Fibroblast of lung (primary cell): ENCODE data around the gene CHD2. TPM values are rescaled to one million over a fixed set of nuclear protein-coding genes. Genes with fewer than 3 reads are reported as not detected.

ENCODE experiments used
- DNase-seq, 2 donors: peaks; one replicate each; pipeline versions ENCODE4 v3.0.0 to v3.0.0-alpha.2; 2010; ENCODE audit warnings: low read depth in 2 of 2
- H2AFZ ChIP-seq: 2 replicates; pipeline ENCODE4 v1.5.1; 2012; ENCODE audit warnings: low read length, control low read depth, inconsistent platforms
- H3K27ac ChIP-seq: 2 replicates; pipeline ENCODE4 v1.5.1; 2011; ENCODE audit warnings: low read length, control low read depth; ENCODE audit not compliant: insufficient read depth
- H3K27me3 ChIP-seq: 2 replicates; pipeline ENCODE4 v1.5.1; 2011; ENCODE audit warnings: mild to moderate bottlenecking, low read length; ENCODE audit not compliant: control insufficient read depth, insufficient read depth
- H3K36me3 ChIP-seq: 2 replicates; pipeline ENCODE4 v1.5.1; 2011; ENCODE audit warnings: low read length; ENCODE audit not compliant: control insufficient read depth, insufficient read depth
- H3K4me1 ChIP-seq: 2 replicates; pipeline ENCODE4 v1.5.1; 2011; ENCODE audit warnings: low read length; ENCODE audit not compliant: control insufficient read depth, insufficient read depth; ENCODE audit errors: extremely low read depth
- H3K4me2 ChIP-seq: 2 replicates; pipeline ENCODE4 v1.5.1; 2011; ENCODE audit warnings: low read length, control low read depth; ENCODE audit not compliant: insufficient read depth; ENCODE audit errors: extremely low read depth
- H3K4me3 ChIP-seq, 4 experiments: fragments of 200-600 bp in 1 of 4; sonication (generic) in 1 of 4; replicated peaks in 1 of 4; 2 replicates each; pipeline ENCODE4 v1.5.1; 2011 to 2016; ENCODE audit warnings: low read length in 4 of 4, low read depth in 3 of 4, mild to moderate bottlenecking in 3 of 4, control low read depth in 2 of 4, inconsistent platforms in 1 of 4, mixed read lengths in 1 of 4; ENCODE audit not compliant: insufficient read depth in 1 of 4; ENCODE audit errors: control extremely low read depth in 1 of 4
- H3K79me2 ChIP-seq: 2 replicates; pipeline ENCODE4 v1.5.1; 2012; ENCODE audit warnings: mild to moderate bottlenecking, low read length, inconsistent platforms; ENCODE audit not compliant: control insufficient read depth, insufficient read depth
- H3K9ac ChIP-seq: 2 replicates; pipeline ENCODE4 v1.5.1; 2011; ENCODE audit warnings: mild to moderate bottlenecking, low read length, control low read depth; ENCODE audit not compliant: insufficient read depth
- H3K9me3 ChIP-seq: 2 replicates; pipeline ENCODE4 v1.5.1; 2012; ENCODE audit warnings: low read depth, low read length; ENCODE audit not compliant: control insufficient read depth, insufficient read depth
- H4K20me1 ChIP-seq: 2 replicates; pipeline ENCODE4 v1.5.1; 2011; ENCODE audit warnings: low read length; ENCODE audit not compliant: control insufficient read depth, insufficient read depth; ENCODE audit errors: extremely low read depth
- EZH2 ChIP-seq: IDR thresholded peaks from 2 replicates; pipeline ENCODE4 v1.5.1; 2012; ENCODE audit warnings: low read length, control low read depth, mild to moderate bottlenecking; ENCODE audit errors: missing control alignments
- polyA plus RNA-seq, 2 donors: library from polyadenylated mRNA; depleted of rRNA in 1 of 2; stranded (reverse) in 1 of 2; unstranded in 1 of 2; fragments of >200 nt; gene quantifications; 2 replicates each; pipeline ENCODE4 v1.2.1, GENCODE V29; 2011 to 2012; ENCODE audit warnings: missing spikeins in 1 of 2
- total RNA-seq: library from RNA; depleted of rRNA; stranded (reverse); fragments of >200 nt; gene quantifications from 2 replicates; pipeline ENCODE4 v1.2.1, GENCODE V29; 2014
- TF ChIP-seq, protein P1 (sequence below), 2 donors: IDR thresholded peaks in 1 of 2; conservative IDR thresholded peaks in 1 of 2; 1 replicate in 1 of 2; 2 replicates in 1 of 2; pipeline ENCODE4 v1.5.1; 2011 to 2012; ENCODE audit warnings: low read length in 2 of 2, control low read depth in 1 of 2, inconsistent platforms in 1 of 2, low read depth in 1 of 2, mild to moderate bottlenecking in 1 of 2

The CHD2 gene
- total and polyA plus RNA-seq, 2 donors (not counting 1 experiment from before 2014, with no cell fraction given): 36.5 to 92.5 TPM

GRCh38 chr15:93048759-93049161 lies 148.6 kb downstream of the CHD2 start:
- Histone ChIP-seq H3K27ac (no peak overlapping the region), H3K27me3 (no peaks in the 10 kb centered on the region), H3K9me3 (no peaks in the 10 kb centered on the region), H3K9ac (no peak overlapping the region), H3K36me3 (no peaks in the 10 kb centered on the region), H3K79me2 (no peaks in the 10 kb centered on the region), H2AFZ (no peak overlapping the region), H3K4me2 (no peak overlapping the region), H3K4me3 (no peak overlapping the region), H4K20me1 (no peaks in the 10 kb centered on the region), H3K4me1 (no peaks in the 10 kb centered on the region)
- DNase-seq: peak; percentile 61 to 64
- TF ChIP-seq, protein P1, sequence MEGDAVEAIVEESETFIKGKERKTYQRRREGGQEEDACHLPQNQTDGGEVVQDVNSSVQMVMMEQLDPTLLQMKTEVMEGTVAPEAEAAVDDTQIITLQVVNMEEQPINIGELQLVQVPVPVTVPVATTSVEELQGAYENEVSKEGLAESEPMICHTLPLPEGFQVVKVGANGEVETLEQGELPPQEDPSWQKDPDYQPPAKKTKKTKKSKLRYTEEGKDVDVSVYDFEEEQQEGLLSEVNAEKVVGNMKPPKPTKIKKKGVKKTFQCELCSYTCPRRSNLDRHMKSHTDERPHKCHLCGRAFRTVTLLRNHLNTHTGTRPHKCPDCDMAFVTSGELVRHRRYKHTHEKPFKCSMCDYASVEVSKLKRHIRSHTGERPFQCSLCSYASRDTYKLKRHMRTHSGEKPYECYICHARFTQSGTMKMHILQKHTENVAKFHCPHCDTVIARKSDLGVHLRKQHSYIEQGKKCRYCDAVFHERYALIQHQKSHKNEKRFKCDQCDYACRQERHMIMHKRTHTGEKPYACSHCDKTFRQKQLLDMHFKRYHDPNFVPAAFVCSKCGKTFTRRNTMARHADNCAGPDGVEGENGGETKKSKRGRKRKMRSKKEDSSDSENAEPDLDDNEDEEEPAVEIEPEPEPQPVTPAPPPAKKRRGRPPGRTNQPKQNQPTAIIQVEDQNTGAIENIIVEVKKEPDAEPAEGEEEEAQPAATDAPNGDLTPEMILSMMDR (conservative IDR thresholded peaks at IDR 0.05 in 1 of 2, IDR thresholded peaks at IDR 0.05 in 1 of 2; ENCODE audit: low read depth in 1 of 2, low read length in 2 of 2): no peak
- TF ChIP-seq EZH2: no peak

DNA sequence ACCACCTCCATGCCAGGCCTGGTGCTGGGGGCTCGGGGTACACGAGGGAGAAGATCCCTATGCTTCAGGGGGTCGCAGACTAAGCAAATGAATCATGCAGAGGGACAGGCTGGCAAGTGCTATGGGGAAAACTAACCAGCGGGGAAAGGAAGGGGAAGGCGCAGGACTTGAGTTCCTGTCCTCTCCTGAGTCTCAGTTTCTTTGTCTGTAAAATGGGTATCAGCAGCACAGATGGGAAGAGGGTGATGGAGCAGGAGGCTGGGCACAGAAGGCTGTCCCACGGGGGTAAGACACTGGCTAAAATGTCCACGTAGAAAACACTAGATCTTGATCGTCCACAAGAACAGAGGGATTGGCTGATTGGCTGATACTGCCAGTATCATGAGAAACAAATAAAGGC lies 149.1 kb downstream of the CHD2 start:
- H3K9ac ChIP-seq: no peak overlapping the region
- H3K9me3 ChIP-seq: no peaks in the 10 kb centered on the region
- H3K4me3 ChIP-seq: no peak overlapping the region
- H3K36me3 ChIP-seq: no peaks in the 10 kb centered on the region
- no peak overlapping the region for H3K27ac ChIP-seq
- no peak for TF ChIP-seq EZH2
- TF ChIP-seq, protein P1 (conservative IDR thresholded peaks at IDR 0.05 in 1 of 2, IDR thresholded peaks at IDR 0.05 in 1 of 2; ENCODE audit: low read depth in 1 of 2, low read length in 2 of 2): no peak
- DNase-seq: no peak
- H3K27me3 ChIP-seq: no peaks in the 10 kb centered on the region
- no peaks in the 10 kb centered on the region for H3K4me1 ChIP-seq
- no peaks in the 10 kb centered on the region for H4K20me1 ChIP-seq
- H3K79me2 ChIP-seq: no peaks in the 10 kb centered on the region
- no peak overlapping the region for H3K4me2 ChIP-seq
- no peak overlapping the region for H2AFZ ChIP-seq

DNA sequence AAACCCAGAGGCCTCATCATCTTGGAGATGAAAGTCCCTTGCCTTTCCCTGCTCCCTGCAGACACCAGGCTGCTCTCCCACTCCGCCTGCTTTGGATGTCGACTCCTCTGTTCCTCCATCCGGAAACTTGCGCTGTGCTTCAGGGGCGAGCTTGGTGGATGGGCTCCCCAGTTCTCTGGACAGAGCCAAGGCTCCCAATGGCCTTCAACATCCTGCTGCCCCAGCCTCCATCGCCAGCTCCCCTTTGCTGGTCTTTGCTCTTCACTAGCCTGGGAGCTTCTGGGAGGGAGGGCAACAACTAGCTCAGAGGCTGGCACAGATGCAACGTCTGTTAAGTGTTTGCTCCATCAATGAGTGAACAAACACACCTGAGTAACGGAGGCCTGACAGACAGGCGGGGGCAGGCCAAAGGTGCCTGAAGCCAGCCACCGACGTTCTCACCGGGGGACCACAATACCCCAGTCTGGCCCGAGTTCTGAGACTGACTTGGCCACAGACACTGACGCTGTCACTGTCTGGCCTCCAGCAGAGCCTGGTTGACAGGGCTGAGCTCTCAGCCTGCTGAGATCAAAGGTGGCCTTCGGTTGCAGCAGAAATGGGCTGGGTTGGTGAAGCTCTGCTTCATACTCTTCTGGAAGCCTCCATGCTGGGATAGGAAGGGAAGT lies 149.9 kb downstream of the CHD2 start:
- no peak for DNase-seq
- Histone ChIP-seq H3K4me3 (no peak overlapping the region), H3K27ac (no peak overlapping the region), H3K36me3 (no peaks in the 10 kb centered on the region), H3K4me1 (no peaks in the 10 kb centered on the region), H4K20me1 (no peaks in the 10 kb centered on the region), H3K79me2 (no peaks in the 10 kb centered on the region), H3K27me3 (no peaks in the 10 kb centered on the region), H3K9me3 (no peaks in the 10 kb centered on the region), H3K9ac (no peak overlapping the region), H2AFZ (no peak overlapping the region), H3K4me2 (no peak overlapping the region)
- TF ChIP-seq EZH2: no peak
